ENCODE results near the gene MATN1. TPM values are rescaled to one million over a fixed set of nuclear protein-coding genes. Genes with fewer than 3 reads are reported as not detected.
A peak's percentile ranks its signal among the peaks of the same experiment; 100 is the strongest.

The MATN1 gene
- total RNA-seq, 1 donor from 2014 or later = 0.54 TPM

DNA sequence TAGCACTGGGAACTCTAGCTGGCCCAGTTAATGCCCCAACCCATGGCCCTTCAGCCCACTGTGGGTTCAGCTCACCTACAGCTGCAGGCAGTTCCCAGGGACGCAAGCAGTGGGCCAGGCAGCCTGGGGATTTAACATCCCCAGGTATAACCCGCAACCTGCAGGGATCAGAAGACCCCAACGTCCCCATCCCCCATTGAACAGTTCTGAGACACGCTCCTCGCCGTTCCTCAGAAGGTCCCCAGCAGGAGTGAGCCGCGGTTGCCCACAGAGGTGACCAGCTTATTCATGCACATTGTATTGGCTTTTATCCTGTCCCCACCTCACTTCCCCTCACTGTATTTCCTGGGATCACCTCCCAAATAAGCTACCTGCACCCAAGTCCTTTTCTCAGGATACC, 5.0 kb upstream of the MATN1 start:
- peaks cover 2% of the 10 kb centered on the region for H3K27me3 Mint-ChIP-seq
- H3K4me3 Mint-ChIP-seq = no peak overlapping the region
- intact Hi-C loops (cut with micrococcal nuclease) = no loop called here
- H3K4me1 Mint-ChIP-seq = peaks cover 21% of the 10 kb centered on the region
- no peak for DNase-seq
- peaks cover 24% of the 10 kb centered on the region for H3K36me3 Mint-ChIP-seq (ENCODE audit: low read depth)
- no peak overlapping the region for H3K27ac Mint-ChIP-seq
- H3K9me3 Mint-ChIP-seq = no peaks in the 10 kb centered on the region

DNA sequence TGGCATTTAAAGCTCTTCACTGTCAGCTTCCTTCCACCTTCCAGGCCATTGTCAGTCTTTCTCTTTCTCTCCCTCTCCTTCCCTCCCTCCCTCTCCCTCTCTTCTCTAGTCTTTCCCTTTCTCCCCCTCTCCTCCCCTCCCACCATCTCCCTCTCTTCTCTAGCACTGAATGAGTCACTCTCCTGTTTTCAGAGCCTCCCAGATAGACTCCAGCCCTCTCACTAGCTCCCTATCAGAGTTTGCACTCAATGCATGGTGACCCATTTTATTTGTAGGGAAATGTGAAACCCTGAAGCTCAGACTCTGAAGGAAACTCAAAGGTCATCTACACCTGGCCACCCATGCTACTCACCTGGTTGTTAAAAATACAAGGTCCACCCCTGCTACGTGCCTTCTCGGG, 4.4 kb upstream of the MATN1 start:
- no peak for DNase-seq
- Mint-ChIP-seq H3K9me3 (no peaks in the 10 kb centered on the region), H3K36me3 (ENCODE audit: low read depth) (peaks cover 21% of the 10 kb centered on the region), H3K27ac (no peak overlapping the region), H3K4me1 (peaks cover 21% of the 10 kb centered on the region), H3K27me3 (peaks cover 2% of the 10 kb centered on the region), H3K4me3 (no peak overlapping the region)
- intact Hi-C loops (cut with micrococcal nuclease) = no loop called here

DNA sequence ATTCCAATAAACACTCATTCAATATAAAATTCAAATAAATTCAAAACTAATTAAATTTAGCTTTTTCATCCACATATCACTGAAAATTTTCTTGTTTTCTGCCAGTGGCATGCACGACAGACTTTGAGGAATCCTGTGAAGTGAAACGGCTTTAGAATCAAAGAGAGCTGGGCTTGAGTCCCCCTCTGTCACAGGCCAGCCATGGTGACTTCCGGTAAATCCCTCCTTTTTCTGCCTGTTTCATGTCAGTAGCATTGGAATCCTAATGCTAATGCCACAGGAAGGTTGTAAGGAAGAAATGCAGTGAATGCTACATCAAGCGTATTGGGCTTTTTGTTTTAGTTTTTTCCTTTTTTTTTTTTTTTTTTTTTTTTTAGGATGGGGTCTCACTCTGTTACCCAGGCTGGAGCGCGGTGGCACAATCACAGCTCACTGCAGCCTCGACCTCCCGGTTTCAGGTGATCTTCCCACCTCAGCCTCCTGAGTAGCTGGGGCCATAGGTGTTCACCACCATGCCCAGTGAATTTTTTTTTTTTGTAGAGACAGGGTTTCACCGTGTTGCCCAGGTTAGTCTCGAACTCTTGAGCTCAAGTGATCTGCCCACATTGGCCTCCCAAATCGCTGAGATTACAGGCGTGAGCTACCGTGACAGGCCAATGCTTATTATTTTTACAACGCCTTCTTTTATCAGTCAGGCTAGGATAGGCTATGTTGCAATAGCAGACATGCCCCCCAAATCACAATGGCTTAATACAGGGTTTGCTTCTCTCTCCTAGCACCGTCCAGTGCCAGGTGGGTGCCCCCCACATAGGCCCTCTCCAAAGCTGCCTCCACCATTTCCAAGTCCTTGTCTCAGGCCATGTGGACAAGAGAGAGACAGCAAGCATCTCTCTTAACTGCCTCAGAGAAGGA, 3.6 kb upstream of the MATN1 start:
- H3K9me3 Mint-ChIP-seq = no peaks in the 10 kb centered on the region
- H3K4me1 Mint-ChIP-seq = peaks cover 16% of the 10 kb centered on the region
- intact Hi-C loops (cut with micrococcal nuclease) = no loop called here

DNA sequence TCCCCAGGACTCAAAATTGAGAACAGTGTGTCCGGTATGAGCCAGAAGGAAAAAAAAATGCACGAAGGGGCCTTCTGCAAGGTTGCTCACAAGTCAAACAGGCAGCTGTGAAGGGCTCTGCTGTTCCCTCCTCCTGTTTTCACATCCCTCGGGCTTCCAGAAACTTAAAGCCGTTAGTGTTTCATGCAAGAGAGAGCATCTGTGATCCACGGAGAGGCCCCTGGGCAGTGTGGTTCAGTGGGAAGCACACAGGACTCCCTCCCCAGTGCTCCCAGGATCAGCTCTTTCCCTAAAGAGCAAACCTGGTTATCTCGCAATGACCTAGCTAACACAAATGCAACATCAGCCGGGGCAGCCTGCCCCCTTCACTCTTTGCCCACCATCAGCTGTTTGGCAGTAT, 2.9 kb upstream of the MATN1 start:
- H3K36me3 Mint-ChIP-seq (ENCODE audit: low read depth) = peaks cover 8% of the 10 kb centered on the region
- H3K4me1 Mint-ChIP-seq = peaks cover 10% of the 10 kb centered on the region
- H3K27me3 Mint-ChIP-seq = no peaks in the 10 kb centered on the region
- H3K27ac Mint-ChIP-seq = no peak overlapping the region
- intact Hi-C loops (cut with micrococcal nuclease) = no loop called here
- no peak overlapping the region for H3K4me3 Mint-ChIP-seq
- H3K9me3 Mint-ChIP-seq = no peaks in the 10 kb centered on the region
- no peak for DNase-seq

More for the DNA sequence above, 3.6 kb upstream of the MATN1 start:
- Mint-ChIP-seq H3K36me3 (ENCODE audit: low read depth) (peaks cover 14% of the 10 kb centered on the region), H3K27ac (no peak overlapping the region), H3K27me3 (peaks cover 2% of the 10 kb centered on the region), H3K4me3 (no peak overlapping the region)
- no peak for DNase-seq

DNA sequence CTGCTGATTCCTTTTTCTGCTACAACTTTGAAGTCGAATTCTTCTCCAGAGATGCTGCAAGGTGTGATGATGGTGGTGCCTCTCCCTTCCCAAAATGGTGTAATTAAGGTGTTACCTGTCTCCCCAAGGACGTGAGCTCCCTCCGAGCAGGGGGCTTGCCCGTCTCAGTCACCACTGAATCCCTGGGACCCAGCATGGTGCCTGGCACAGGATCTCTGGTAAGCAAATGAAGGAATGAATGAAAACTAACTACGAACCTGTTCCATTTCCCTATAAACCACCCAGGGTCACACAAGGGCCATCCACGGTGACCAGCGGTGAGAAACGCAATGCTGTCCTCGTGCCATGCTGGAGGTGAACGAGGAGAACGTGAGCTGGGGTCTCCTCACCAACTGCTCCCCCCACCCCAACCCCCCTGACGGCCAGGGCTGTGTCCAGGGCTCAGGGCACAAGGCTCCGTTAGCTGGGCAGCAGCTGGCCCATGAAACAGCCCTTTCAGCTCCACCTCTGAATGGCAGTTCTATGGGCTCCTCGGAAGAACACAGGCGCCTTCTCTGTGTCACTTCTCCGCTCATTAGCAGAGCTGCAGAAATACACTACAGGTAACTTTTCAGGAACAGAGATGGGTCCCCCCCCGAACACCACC, 2.2 kb upstream of the MATN1 start:
- Mint-ChIP-seq H3K4me3 (no peak overlapping the region), H3K36me3 (ENCODE audit: low read depth) (peaks cover 6% of the 10 kb centered on the region), H3K27ac (no peak overlapping the region), H3K27me3 (no peaks in the 10 kb centered on the region), H3K9me3 (no peaks in the 10 kb centered on the region), H3K4me1 (peaks cover 10% of the 10 kb centered on the region)
- DNase-seq = no peak
- intact Hi-C loops (cut with micrococcal nuclease) = no loop called here

DNA sequence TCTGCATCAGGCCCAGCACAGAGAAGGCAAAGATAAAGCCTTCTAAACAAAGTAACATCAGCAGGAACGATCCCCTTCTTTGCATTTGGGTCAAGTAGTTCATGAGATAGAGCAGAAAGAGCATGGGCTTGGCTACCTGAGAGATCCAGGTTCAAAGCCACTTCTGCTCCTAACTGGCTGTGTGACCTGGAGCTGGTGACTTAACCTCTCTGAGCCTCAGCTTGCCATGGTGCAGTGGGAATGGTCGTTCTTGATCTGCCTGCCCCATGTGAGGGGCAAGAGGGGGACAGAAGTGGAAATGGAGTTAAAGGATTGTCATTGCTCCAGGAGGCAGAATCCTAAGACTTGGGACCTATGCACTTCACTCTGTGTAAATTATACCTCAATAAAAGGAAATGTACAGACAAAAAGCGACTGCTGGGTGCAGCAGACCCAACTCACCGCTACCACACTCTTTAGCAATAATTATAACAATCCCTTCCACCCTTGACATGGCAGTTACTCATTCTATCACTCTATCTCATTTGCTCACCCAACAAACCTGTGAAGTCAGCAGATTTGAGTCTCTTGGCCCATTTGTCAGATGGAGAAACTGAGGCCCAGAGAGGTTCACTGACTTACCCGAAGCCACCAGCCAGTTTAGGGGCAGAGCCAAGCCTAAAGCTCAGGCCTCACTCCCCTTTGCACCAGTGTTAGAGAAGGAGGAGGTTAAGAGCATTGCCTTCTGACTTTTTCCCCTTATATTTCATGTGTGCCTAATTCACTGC, 1.5 kb upstream of the MATN1 start:
- H3K27me3 Mint-ChIP-seq = no peaks in the 10 kb centered on the region
- intact Hi-C loops (cut with micrococcal nuclease) = no loop called here

DNA sequence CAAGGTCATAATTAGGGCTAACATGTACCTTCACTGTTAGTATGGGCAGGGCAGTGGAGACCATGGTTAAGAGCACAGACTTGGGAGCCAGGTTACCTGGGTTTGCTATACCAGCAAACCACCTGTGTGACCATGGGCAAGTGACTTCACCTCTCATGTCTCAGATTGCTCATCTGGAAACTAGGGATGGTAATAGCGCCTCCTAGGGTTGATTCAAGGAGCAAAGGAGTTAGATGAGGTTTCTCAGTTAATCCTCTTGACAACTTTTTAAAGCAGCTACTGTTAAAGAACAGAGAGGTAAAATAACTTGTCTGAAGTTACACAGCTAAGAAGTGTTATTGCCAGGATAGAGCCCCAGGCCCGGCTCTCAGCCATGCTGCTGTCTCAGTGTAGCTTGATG, 790 bp upstream of the MATN1 start:
- H3K4me3 Mint-ChIP-seq = no peak overlapping the region
- no peaks in the 10 kb centered on the region for H3K27me3 Mint-ChIP-seq
- no peaks in the 10 kb centered on the region for H3K9me3 Mint-ChIP-seq
- peaks cover 6% of the 10 kb centered on the region for H3K36me3 Mint-ChIP-seq (ENCODE audit: low read depth)
- intact Hi-C loops (cut with micrococcal nuclease) = no loop called here
- peak; percentile 61 for DNase-seq
- H3K27ac Mint-ChIP-seq = no peak overlapping the region
- H3K4me1 Mint-ChIP-seq = peaks cover 17% of the 10 kb centered on the region

More for the DNA sequence above, 1.5 kb upstream of the MATN1 start:
- Mint-ChIP-seq H3K9me3 (no peaks in the 10 kb centered on the region), H3K27ac (no peak overlapping the region), H3K36me3 (ENCODE audit: low read depth) (peaks cover 6% of the 10 kb centered on the region), H3K4me3 (no peak overlapping the region), H3K4me1 (peaks cover 12% of the 10 kb centered on the region)
- no peak for DNase-seq

DNA sequence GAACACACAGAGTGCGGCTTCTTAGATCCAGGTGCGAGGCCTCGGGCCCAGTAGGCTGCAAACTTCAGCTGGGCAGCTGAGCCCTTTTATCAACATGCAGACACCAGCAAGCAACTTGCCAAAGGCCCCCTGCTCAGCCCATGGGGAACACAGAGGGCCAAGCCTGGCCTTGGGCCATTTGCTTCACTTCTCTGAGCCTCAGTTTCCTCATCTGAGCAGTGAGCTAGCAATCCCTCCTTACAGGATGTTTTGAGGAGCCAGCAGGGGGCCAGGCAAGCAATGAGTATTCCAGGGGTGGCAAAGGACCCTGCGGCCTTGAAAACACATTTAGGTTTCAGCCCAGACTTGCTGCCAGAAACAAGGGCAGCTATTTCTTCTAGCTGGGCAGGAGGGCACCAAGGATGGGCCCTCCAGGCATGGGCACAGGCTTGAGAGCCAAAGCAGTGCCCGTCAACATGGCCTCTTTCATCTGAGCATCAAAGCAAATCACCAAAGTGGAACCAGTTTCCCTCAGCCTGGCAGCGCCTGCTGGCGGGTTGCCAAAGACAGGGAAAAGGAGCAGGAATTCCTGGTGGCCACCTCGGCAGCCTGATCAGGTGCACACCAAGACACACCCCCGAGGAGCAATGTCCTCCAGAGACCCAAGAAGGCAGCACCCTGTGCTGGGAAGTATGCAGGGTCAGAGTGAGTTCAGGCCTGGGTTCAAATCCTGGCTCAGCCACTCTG, 1.4 kb downstream of the MATN1 start:
- H3K27ac Mint-ChIP-seq = no peak overlapping the region
- H3K4me3 Mint-ChIP-seq = no peak overlapping the region
- no peaks in the 10 kb centered on the region for H3K27me3 Mint-ChIP-seq
- intact Hi-C loops (cut with micrococcal nuclease) = no loop called here
- H3K36me3 Mint-ChIP-seq (ENCODE audit: low read depth) = peaks cover 5% of the 10 kb centered on the region
- peaks cover 18% of the 10 kb centered on the region for H3K4me1 Mint-ChIP-seq
- DNase-seq = no peak
- H3K9me3 Mint-ChIP-seq = no peaks in the 10 kb centered on the region

DNA sequence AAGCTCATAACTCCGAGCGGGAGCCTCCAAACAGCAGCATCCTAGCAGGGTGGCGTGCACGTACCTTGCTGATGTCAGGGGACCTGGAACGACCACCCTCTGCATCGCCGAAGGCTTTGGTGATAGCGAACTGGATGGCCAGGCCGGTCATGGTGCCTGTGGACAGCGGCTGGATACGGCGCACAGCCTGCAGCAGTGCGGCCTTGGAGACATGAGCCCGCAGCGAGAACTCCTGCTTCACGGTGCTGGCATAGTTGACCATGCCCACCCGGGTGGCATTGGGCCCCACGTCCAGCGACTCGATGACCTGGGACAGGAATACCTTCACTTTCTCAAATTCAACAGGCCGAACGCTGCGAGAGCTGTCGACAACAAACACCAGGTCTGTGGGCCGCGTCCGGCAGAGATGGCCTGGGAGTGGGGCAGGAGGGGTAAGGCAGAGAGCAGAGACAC, 2.0 kb downstream of the MATN1 start:
- peaks cover 5% of the 10 kb centered on the region for H3K36me3 Mint-ChIP-seq (ENCODE audit: low read depth)
- no peak overlapping the region for H3K4me3 Mint-ChIP-seq
- intact Hi-C loops (cut with micrococcal nuclease) = no loop called here
- no peak for DNase-seq
- H3K27ac Mint-ChIP-seq = no peak overlapping the region
- H3K4me1 Mint-ChIP-seq = peaks cover 18% of the 10 kb centered on the region
- H3K27me3 Mint-ChIP-seq = no peaks in the 10 kb centered on the region
- H3K9me3 Mint-ChIP-seq = no peaks in the 10 kb centered on the region

DNA sequence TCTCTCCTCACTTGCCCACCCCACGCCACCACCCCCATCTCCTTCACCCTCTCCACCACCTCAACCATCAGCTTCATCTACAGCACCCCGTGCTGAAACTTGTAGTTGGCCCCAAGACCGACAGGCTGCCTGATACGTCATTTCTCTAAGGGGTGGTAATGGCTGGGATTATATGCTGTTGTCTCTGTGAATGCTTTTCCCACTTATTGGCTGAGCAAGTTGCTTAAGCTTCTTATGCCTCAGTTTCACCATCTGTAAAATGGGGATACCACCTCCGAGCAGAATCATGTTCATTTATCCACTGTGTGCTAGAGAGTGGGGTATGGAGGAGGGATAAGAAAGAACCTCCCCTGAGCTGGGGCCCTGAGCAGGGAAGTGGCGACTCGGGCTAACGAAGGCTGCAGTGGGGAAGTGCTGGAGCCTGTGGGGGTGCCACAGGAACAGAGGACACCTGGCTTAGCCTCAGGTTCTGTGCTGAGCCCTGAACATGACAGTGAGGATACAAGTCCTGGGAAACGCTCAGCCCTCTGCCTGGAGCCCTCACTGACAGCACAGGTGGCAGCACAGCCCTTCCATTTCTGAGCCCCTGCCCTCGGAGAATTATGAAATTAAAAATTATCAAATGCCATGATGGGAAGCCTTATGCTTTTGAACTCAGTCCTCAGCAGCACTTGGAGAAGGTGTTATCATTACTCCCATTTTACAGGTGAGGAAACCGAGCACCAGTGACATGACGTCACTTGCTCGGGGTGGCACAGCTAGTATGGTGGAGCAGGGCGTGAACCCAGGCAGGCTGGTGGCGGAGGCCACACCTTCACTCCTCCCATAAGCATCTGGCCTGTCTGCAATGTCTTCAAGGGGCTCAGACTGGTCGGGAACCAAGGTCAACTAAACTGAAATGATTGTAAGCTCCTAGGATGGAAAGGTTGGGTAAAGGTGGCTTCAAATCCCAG, 2.8 kb downstream of the MATN1 start:
- intact Hi-C loops (cut with micrococcal nuclease) = no loop called here
- Mint-ChIP-seq H3K27me3 (no peaks in the 10 kb centered on the region), H3K4me3 (no peak overlapping the region), H3K27ac (no peak overlapping the region), H3K36me3 (ENCODE audit: low read depth) (peaks cover 5% of the 10 kb centered on the region), H3K9me3 (peaks cover 2% of the 10 kb centered on the region), H3K4me1 (peaks cover 18% of the 10 kb centered on the region)
- DNase-seq = no peak

DNA sequence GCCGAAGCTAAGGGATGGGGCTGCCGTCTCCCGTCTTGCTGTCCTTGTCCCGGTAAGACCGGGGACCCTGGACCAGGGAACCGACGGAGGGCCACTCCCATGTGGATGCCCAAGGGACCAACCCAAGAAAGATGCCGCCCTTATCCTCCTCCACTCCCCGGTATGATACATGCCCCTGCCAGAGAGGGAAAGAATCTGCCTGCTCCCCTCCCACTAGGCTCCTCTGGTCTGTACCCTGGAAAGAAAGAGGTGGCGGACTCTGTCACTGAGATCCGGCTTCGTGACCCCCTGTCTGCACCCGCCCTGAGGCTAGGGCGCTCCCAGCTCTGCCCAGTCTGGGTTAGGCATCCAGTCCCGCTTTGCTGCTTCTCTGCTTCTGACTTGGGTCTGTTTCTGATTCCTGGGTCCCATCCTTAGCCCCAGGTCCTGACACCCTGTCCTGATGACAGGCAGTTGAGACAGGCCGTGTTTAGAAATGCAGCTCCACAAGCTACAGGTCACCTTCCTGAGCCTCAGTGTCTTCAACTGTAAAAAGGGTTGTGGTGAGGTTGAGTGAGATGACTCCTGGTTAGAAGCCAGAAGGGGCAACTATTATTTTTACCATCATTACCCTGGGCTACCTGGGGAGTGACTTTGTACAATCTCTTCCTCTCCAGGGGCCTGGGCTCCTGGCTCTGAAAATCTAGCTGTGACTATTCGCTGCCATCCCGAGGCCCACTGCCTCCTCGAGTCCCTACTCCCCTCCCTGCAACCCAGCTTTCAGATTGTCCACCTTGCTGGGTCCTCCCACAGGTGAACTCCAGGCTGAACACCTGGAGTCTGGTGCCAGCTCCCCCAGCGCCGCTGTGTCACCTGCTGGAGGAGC, 3.7 kb downstream of the MATN1 start:
- H3K27ac Mint-ChIP-seq = peak overlapping the region; percentile 96
- no peak for DNase-seq
- intact Hi-C loops (cut with micrococcal nuclease) = loop anchor here (1.0 to 10.0 kb wide), 5 partner anchors 37 to 435 kb away; no protein-coding TSS in a partner anchor

More for the DNA sequence above, 3.7 kb downstream of the MATN1 start:
- H3K36me3 Mint-ChIP-seq (ENCODE audit: low read depth) = peaks cover 5% of the 10 kb centered on the region
- peak overlapping the region; percentile 96 for H3K4me3 Mint-ChIP-seq
- peaks cover 5% of the 10 kb centered on the region for H3K9me3 Mint-ChIP-seq
- H3K27me3 Mint-ChIP-seq = no peaks in the 10 kb centered on the region
- H3K4me1 Mint-ChIP-seq = peaks cover 18% of the 10 kb centered on the region
